HG03064 (cell line): ENCODE data around the gene SPACA5.
"Not testable (repeated sequence)": the region's sequence is repeated elsewhere in the genome, so short reads cannot be mapped to it uniquely, and the experiment has no call there.

Experiments used
- ATAC-seq: cut with Tn5 transposase; IDR thresholded peaks from one replicate; pipeline ENCODE4 v1.9.1; 2021; ENCODE audit warnings: low read depth; ENCODE audit not compliant: unreplicated experiment

Gene SPACA5

GRCh38 chrX:48021026-48021900, 14.5 kb downstream of the SPACA5 start:
- no peak for ATAC-seq

GRCh38 chrX:48022100-48022499, 15.3 kb downstream of the SPACA5 start:
- no peak for ATAC-seq

- ATAC-seq: no peak
Observed at GRCh38 chrX:48022738-48023137, 15.9 kb downstream of the SPACA5 start.

- ATAC-seq: no peak
Observed at GRCh38 chrX:48025561-48025960, 18.8 kb downstream of the SPACA5 start.

GRCh38 chrX:48027545-48027944, 20.8 kb downstream of the SPACA5 start:
- ATAC-seq: not testable (repeated sequence)

- no peak for ATAC-seq
Observed at GRCh38 chrX:48028091-48028490, 21.3 kb downstream of the SPACA5 start.

GRCh38 chrX:48030237-48030636, 23.4 kb downstream of the SPACA5 start:
- no peak for ATAC-seq

- not testable (repeated sequence) for ATAC-seq
Observed at GRCh38 chrX:48030641-48031173, 23.9 kb downstream of the SPACA5 start.

- no peak for ATAC-seq
Observed at GRCh38 chrX:48035891-48036290, 29.1 kb downstream of the SPACA5 start.

- no peak for ATAC-seq
Observed at GRCh38 chrX:48043056-48043455, 36.3 kb downstream of the SPACA5 start.

GRCh38 chrX:48045410-48046311, 38.9 kb downstream of the SPACA5 start:
- ATAC-seq: no peak

GRCh38 chrX:48046846-48047245, 40.1 kb downstream of the SPACA5 start:
- ATAC-seq: no peak

- ATAC-seq: no peak
Observed at GRCh38 chrX:48058621-48059295, 52.0 kb downstream of the SPACA5 start.

- ATAC-seq: no peak
Observed at GRCh38 chrX:48059296-48059639, 52.5 kb downstream of the SPACA5 start.
